ENCODE data around the gene PPP6R1.

The PPP6R1 gene

GRCh38 chr19:55244004-55244680 is 14.7 kb downstream of the PPP6R1 start:
- no peak for DNase-seq (ENCODE audit: low read depth)

- no peak for DNase-seq (ENCODE audit: low read depth)
These were observed 16.3 kb downstream of the PPP6R1 start for GRCh38 chr19:55242517-55242916.

GRCh38 chr19:55241935-55242464 is 16.8 kb downstream of the PPP6R1 start:
- no peak for DNase-seq (ENCODE audit: low read depth)

GRCh38 chr19:55241143-55241934 is 17.5 kb downstream of the PPP6R1 start:
- no peak for DNase-seq (ENCODE audit: low read depth)

GRCh38 chr19:55240713-55241020 is 18.1 kb downstream of the PPP6R1 start:
- no peak for DNase-seq (ENCODE audit: low read depth)

GRCh38 chr19:55239004-55239403 is 19.8 kb downstream of the PPP6R1 start:
- no peak for DNase-seq (ENCODE audit: low read depth)

GRCh38 chr19:55238030-55238429 is 20.8 kb downstream of the PPP6R1 start:
- DNase-seq (ENCODE audit: low read depth) = no peak

- no peak for DNase-seq (ENCODE audit: low read depth)
These were observed 25.8 kb downstream of the PPP6R1 start for GRCh38 chr19:55232986-55233385.

- no peak for DNase-seq (ENCODE audit: low read depth)
These were observed 26.6 kb downstream of the PPP6R1 start for GRCh38 chr19:55232286-55232602.

- no peak for DNase-seq (ENCODE audit: low read depth)
These were observed 27.2 kb downstream of the PPP6R1 start for GRCh38 chr19:55231391-55232285.

- DNase-seq (ENCODE audit: low read depth) = no peak
These were observed 28.0 kb downstream of the PPP6R1 start for GRCh38 chr19:55230780-55231179.

- DNase-seq (ENCODE audit: low read depth) = no peak
These were observed 28.5 kb downstream of the PPP6R1 start for GRCh38 chr19:55230329-55230728.

GRCh38 chr19:55229789-55230182 is 29.0 kb downstream of the PPP6R1 start:
- no peak for DNase-seq (ENCODE audit: low read depth)

- DNase-seq (ENCODE audit: low read depth) = no peak
These were observed 29.6 kb downstream of the PPP6R1 start for GRCh38 chr19:55229145-55229788.

- DNase-seq (ENCODE audit: low read depth) = no peak
These were observed 30.3 kb downstream of the PPP6R1 start, which contains the start of gene TMEM86B for GRCh38 chr19:55228403-55229031. Gene TMEM86B, minus strand, starts transcription at chr19:55228763. Its CDS starts 22 bp downstream, at chr19:55228741.

GRCh38 chr19:55228015-55228391 is 30.8 kb downstream of the PPP6R1 start:
- no peak for DNase-seq (ENCODE audit: low read depth)

- DNase-seq (ENCODE audit: low read depth) = no peak
These were observed 31.4 kb downstream of the PPP6R1 start for GRCh38 chr19:55227241-55228014.

- no peak for DNase-seq (ENCODE audit: low read depth)
These were observed 32.0 kb downstream of the PPP6R1 start for GRCh38 chr19:55226788-55227187.

- no peak for DNase-seq (ENCODE audit: low read depth)
These were observed 32.5 kb downstream of the PPP6R1 start for GRCh38 chr19:55226273-55226672.

GRCh38 chr19:55225415-55225958 is 33.3 kb downstream of the PPP6R1 start:
- no peak for DNase-seq (ENCODE audit: low read depth)

All from activated T-cell treated with anti-CD3 and anti-CD28 coated beads for 48 hours (primary cell).